ENCODE results near the gene C19orf67. TPM values are rescaled to one million over a fixed set of nuclear protein-coding genes. Genes with fewer than 3 reads are reported as not detected.

C19orf67 gene
- total and polyA plus RNA-seq, 2 of the 13 experiments (the other 11 are each of a cell fraction or from before 2014, with no cell fraction given), result 0.11 to 0.32 TPM

GRCh38 chr19:14080887-14081796 lies 4.4 kb downstream of the C19orf67 start (continued):
- TF ChIP-seq PCBP1 (IDR thresholded peaks at IDR 0.05; ENCODE audit: borderline replicate concordance, low read depth, low read length), result 0 out of 2 replicates have a peak, but pooled peaks have one; percentile 39
- TF ChIP-seq HDAC1 (CRISPR knock-in tag; IDR thresholded peaks at IDR 0.05), result 0 out of 2 replicates have a peak, but pooled peaks have one; percentile 12
- TF ChIP-seq JUN (CRISPR knock-in tag; IDR thresholded peaks at IDR 0.05), result no peak
- TF ChIP-seq ELK4 (CRISPR knock-in tag; IDR thresholded peaks at IDR 0.05; ENCODE audit: borderline replicate concordance), result no peak
- peak; percentile 66; the same call in 1 of the 2 replicates for TF ChIP-seq KMT2A (CRISPR knock-in tag; IDR thresholded peaks at IDR 0.05)
- TF ChIP-seq ZBTB2 (CRISPR knock-in tag; IDR thresholded peaks at IDR 0.05; ENCODE audit: low read depth), result peak; percentile 61
- no peak for TF ChIP-seq RFX5 (IDR thresholded peaks at IDR 0.05; ENCODE audit: low read depth, low read length)
- TF ChIP-seq ZNF75D (CRISPR knock-in tag; IDR thresholded peaks at IDR 0.05; ENCODE audit: borderline replicate concordance), result no peak
- no peak for TF ChIP-seq TFDP1 (CRISPR knock-in tag; IDR thresholded peaks at IDR 0.05; ENCODE audit: borderline replicate concordance)
- TF ChIP-seq RBFOX2 (IDR thresholded peaks at IDR 0.05; ENCODE audit: low read depth, low read length), result peak; percentile 91
- TF ChIP-seq ZNF878 (CRISPR knock-in tag; IDR thresholded peaks at IDR 0.05), result 0 out of 2 replicates have a peak, but pooled peaks have one; percentile 37
- TF ChIP-seq SNAPC2 (CRISPR knock-in tag; IDR thresholded peaks at IDR 0.05), result 0 out of 2 replicates have a peak, but pooled peaks have one; percentile 9
- TF ChIP-seq GZF1 (CRISPR knock-in tag; IDR thresholded peaks at IDR 0.05), result no peak
- TF ChIP-seq ARHGAP35 (CRISPR knock-in tag; IDR thresholded peaks at IDR 0.05; ENCODE audit: borderline replicate concordance), result no peak
- 0 out of 2 replicates have a peak, but pooled peaks have one; percentile 16 for TF ChIP-seq TARDBP (CRISPR knock-in tag; IDR thresholded peaks at IDR 0.05)
- TF ChIP-seq MXD4 (CRISPR knock-in tag; IDR thresholded peaks at IDR 0.05), result peak; percentile 47; the same call in 1 of the 2 replicates
- TF ChIP-seq, protein P1, sequence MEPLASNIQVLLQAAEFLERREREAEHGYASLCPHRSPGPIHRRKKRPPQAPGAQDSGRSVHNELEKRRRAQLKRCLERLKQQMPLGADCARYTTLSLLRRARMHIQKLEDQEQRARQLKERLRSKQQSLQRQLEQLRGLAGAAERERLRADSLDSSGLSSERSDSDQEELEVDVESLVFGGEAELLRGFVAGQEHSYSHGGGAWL (CRISPR knock-in tag; IDR thresholded peaks at IDR 0.05), result peak; percentile 80
- TF ChIP-seq KAT8 (CRISPR knock-in tag; IDR thresholded peaks at IDR 0.05), result peak; percentile 89
- no peak; the same call in 1 of the 2 replicates for TF ChIP-seq PBX2 (CRISPR knock-in tag; IDR thresholded peaks at IDR 0.05)
- no peak for TF ChIP-seq HOXA9 (CRISPR knock-in tag; IDR thresholded peaks at IDR 0.05; ENCODE audit: borderline replicate concordance)
- TF ChIP-seq, protein P2, sequence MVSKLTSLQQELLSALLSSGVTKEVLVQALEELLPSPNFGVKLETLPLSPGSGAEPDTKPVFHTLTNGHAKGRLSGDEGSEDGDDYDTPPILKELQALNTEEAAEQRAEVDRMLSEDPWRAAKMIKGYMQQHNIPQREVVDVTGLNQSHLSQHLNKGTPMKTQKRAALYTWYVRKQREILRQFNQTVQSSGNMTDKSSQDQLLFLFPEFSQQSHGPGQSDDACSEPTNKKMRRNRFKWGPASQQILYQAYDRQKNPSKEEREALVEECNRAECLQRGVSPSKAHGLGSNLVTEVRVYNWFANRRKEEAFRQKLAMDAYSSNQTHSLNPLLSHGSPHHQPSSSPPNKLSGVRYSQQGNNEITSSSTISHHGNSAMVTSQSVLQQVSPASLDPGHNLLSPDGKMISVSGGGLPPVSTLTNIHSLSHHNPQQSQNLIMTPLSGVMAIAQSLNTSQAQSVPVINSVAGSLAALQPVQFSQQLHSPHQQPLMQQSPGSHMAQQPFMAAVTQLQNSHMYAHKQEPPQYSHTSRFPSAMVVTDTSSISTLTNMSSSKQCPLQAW (CRISPR knock-in tag; IDR thresholded peaks at IDR 0.05), result peak; percentile 68; the same call in 1 of the 2 replicates
- TF ChIP-seq ZNF20 (CRISPR knock-in tag; IDR thresholded peaks at IDR 0.05), result 0 out of 2 replicates have a peak, but pooled peaks have one; percentile 55
